Transverse colon (tissue), 4 donors: Measurements from ENCODE around the gene DCST2. TPM values are rescaled to one million over a fixed set of nuclear protein-coding genes. Genes with fewer than 3 reads are reported as not detected.
"Not testable (repeated sequence)": the region's sequence is repeated elsewhere in the genome, so short reads cannot be mapped to it uniquely, and the experiment has no call there.

Experiments used
- DNase-seq: peaks from one replicate; pipeline ENCODE4 v3.0.0-alpha.2; 2019
- H3K27ac ChIP-seq, 4 donors: fragments of 200-600 bp; sonication (generic); 2 replicates each; pipeline ENCODE4 v1.5.1; 2016 to 2018; ENCODE audit warnings: inconsistent platforms in 4 of 4
- H3K27me3 ChIP-seq: fragments of 200-600 bp; sonication (generic); 2 replicates; pipeline ENCODE4 v1.5.1; 2017; ENCODE audit warnings: inconsistent platforms
- H3K36me3 ChIP-seq, 4 donors: fragments of 200-600 bp; sonication (generic); 2 replicates each; pipeline ENCODE4 v1.5.1; 2017 to 2019; ENCODE audit warnings: inconsistent platforms in 4 of 4
- H3K4me1 ChIP-seq, 4 donors: fragments of 200-600 bp; sonication (generic); 2 replicates each; pipeline ENCODE4 v1.5.1; 2017 to 2020; ENCODE audit warnings: inconsistent platforms in 4 of 4
- H3K4me3 ChIP-seq, 4 donors: fragments of 200-600 bp; sonication (generic); 1 replicate in 1 of 4; 2 replicates in 3 of 4; pipeline versions ENCODE4 v1.5.1 to v1.6.1; 2017 to 2019; ENCODE audit warnings: inconsistent platforms in 4 of 4
- H3K9me3 ChIP-seq, 2 donors: fragments of 200-600 bp; sonication (generic); 2 replicates each; pipeline ENCODE4 v1.5.1; 2017 to 2019; ENCODE audit warnings: inconsistent platforms in 2 of 2
- CTCF ChIP-seq, 5 experiments: fragments of 200-600 bp in 3 of 5; fragments of 450-650 bp in 2 of 5; sonication (generic) in 3 of 5; IDR thresholded peaks; 1 replicate in 2 of 5; 2 replicates in 3 of 5; pipeline ENCODE4 v1.5.1; 2016 to 2017; ENCODE audit warnings: antibody characterized with exemption in 5 of 5, inconsistent platforms in 3 of 5, mild to moderate bottlenecking in 2 of 5, moderate library complexity in 1 of 5
- EP300 ChIP-seq: sonication (generic); formaldehyde crosslinking; IDR thresholded peaks from one replicate; pipeline ENCODE4 v1.6.1; 2017; ENCODE audit warnings: antibody characterized with exemption, low read depth
- POLR2A ChIP-seq: fragments of 450-650 bp; IDR thresholded peaks from one replicate; pipeline ENCODE4 v1.6.1; 2016; ENCODE audit warnings: antibody characterized with exemption, mild to moderate bottlenecking, moderate library complexity
- POLR2AphosphoS5 ChIP-seq, 3 donors: sonication (generic); formaldehyde crosslinking; IDR thresholded peaks; one replicate each; pipeline ENCODE4 v1.6.1; 2016; ENCODE audit warnings: antibody characterized with exemption in 3 of 3
- WGBS, 2 donors: methylation state at CpG; one replicate each; pipeline ENCODE4 v1.1.5; 2018; ENCODE audit warnings: low coverage in 1 of 2; 5-methylcytosine and 5-hydroxymethylcytosine counted together
- in situ Hi-C, 4 donors: fragments of 200-750 bp; cut with MboI; loops; one replicate each; pipeline versions ENCODE4 v1.15.0 to v1.15.1; 2017; ENCODE audit warnings: low sequenced_read_pairs in 3 of 4, low pct_ligation_motif_present in 1 of 4, low pct_unique_long_range_greater_than_20kb in 1 of 4
- intact Hi-C: fragments of 100-400 bp; cut with DNase I; formaldehyde crosslinking; loops from one replicate; pipeline ENCODE4 v1.15.1; 2023; ENCODE audit warnings: low total_unique reads
- total RNA-seq, 4 donors: library from RNA; depleted of rRNA; stranded (reverse); fragments of >200 nt; gene quantifications; one replicate each; pipeline ENCODE4 v1.1.0, GENCODE V29; 2016

Gene DCST2
- total RNA-seq, 4 donors from 2014 or later: 1.9 to 4.6 (median 4.5) TPM; not detected in 1

DNA sequence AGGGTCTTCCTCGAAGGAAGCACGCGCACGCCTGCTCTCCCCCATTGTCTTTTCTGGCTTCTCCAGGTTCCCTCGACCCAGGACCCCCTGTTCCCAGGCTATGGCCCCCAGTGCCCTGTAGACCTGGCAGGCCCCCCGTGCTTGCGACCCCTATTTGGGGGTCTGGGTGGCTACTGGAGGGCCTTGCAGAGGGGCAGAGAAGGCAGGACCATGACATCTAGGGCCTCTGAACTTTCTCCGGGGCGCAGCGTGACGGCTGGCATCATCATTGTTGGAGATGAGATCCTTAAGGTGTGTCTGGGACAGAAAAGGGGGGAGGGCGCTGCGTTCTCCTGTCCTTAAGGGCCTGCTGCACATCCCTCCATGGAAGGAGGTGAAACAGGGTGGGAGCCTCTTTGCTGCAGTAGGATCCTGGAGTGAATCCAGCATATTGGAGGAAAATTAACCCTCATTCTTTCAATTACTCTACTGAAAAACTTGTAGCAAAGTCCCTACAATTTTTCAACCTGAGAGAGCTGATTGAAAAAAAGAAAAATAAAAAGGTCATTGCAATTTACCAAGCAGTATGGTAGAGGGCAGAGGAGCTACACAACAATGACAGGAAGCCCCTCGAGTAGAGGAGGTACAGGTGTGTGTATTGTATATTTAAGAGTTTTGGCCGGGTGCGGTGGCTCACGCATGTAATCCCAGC, 49.7 kb downstream of the DCST2 start:
- in situ Hi-C loops (no loop called here), intact Hi-C loops (no loop called here)
- peak overlapping the region; percentile 20 to 95 (median 74) for H3K4me3 ChIP-seq
- no peak for TF ChIP-seq EP300
- no peak for TF ChIP-seq POLR2AphosphoS5 (IDR thresholded peaks at IDR 0.05)
- no peak for TF ChIP-seq CTCF (IDR thresholded peaks at IDR 0.05)
- no peak for TF ChIP-seq POLR2A
- H3K4me1 ChIP-seq: peaks cover 13 to 21% (median 19%) of the 10 kb centered on the region in 4 donors
- H3K9me3 ChIP-seq: no peaks in the 10 kb centered on the region
- H3K27ac ChIP-seq: peak overlapping the region; percentile 77 to 89 (median 80)
- peaks cover 0 to 9% (median 0%) of the 10 kb centered on the region in 4 donors for H3K36me3 ChIP-seq
- 13 to 15% methylated on average over 15 to 17 of the region's 17 CpGs for WGBS, 2 donors
- no peaks in the 10 kb centered on the region for H3K27me3 ChIP-seq
- no peak for DNase-seq

- Histone ChIP-seq H3K4me1 (peaks cover 13 to 21% (median 18%) of the 10 kb centered on the region in 4 donors), H3K9me3 (no peaks in the 10 kb centered on the region), H3K27me3 (no peaks in the 10 kb centered on the region), H3K36me3 (peaks cover 0 to 13% (median 0%) of the 10 kb centered on the region in 4 donors), H3K27ac (peak within 1 kb of the TSS; percentile 77 to 89 (median 80)), H3K4me3 (peak within 1 kb of the TSS; percentile 20 to 95 (median 74))
- peak; percentile 97 for DNase-seq
- intact Hi-C loops: no loop called here
- in situ Hi-C loops: no loop called here
- 0 to 1% methylated on average over 13 to 26 of the region's 26 CpGs for WGBS, 2 donors
- TF ChIP-seq EP300 (no peak), CTCF (IDR thresholded peaks at IDR 0.05) (no peak), POLR2A (peak; percentile 69), POLR2AphosphoS5 (IDR thresholded peaks at IDR 0.05) (peak; percentile 64 to 79 (median 74))
These were observed 50.5 kb downstream of the DCST2 start, which contains the start of gene FLAD1 for GRCh38 chr1:154982897-154983648. FLAD1 (plus strand) TSS chr1:154983344; CDS start chr1:154983695, 351 bp downstream.

DNA sequence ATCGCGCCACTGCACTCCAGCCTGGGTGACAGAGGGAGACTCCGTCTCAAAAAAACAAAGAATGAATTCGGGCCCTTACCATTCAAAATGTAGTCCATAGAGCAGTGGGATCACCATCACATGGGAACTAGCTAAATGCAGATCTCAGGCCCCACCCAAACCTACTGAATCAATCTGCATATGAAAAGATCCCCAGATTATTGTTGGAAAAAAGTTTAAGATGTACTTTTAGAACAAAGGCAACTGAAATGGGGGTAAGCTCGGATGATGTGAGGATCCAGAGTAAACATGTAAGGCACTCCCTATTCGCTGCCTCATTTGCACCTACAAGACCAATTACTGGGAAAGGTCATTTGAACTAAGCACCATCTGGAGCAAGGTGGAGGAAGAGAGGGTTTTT, 51.2 kb downstream of the DCST2 start:
- H3K27me3 ChIP-seq: no peaks in the 10 kb centered on the region
- peak overlapping the region; percentile 44 to 89 (median 69) for H3K27ac ChIP-seq
- no peak for DNase-seq
- H3K4me1 ChIP-seq: peaks cover 13 to 21% (median 18%) of the 10 kb centered on the region in 4 donors
- WGBS, 2 donors: 62 to 65% methylated on average over 6 of the region's 6 CpGs
- in situ Hi-C loops: no loop called here
- no peak for TF ChIP-seq EP300
- no peak for TF ChIP-seq CTCF (IDR thresholded peaks at IDR 0.05)
- TF ChIP-seq POLR2A: no peak
- intact Hi-C loops: no loop called here
- peaks cover 0 to 8% (median 0%) of the 10 kb centered on the region in 4 donors for H3K36me3 ChIP-seq
- H3K9me3 ChIP-seq: no peaks in the 10 kb centered on the region
- peak overlapping the region in 2 of 4 donors; percentile 65 to 83 for H3K4me3 ChIP-seq

DNA sequence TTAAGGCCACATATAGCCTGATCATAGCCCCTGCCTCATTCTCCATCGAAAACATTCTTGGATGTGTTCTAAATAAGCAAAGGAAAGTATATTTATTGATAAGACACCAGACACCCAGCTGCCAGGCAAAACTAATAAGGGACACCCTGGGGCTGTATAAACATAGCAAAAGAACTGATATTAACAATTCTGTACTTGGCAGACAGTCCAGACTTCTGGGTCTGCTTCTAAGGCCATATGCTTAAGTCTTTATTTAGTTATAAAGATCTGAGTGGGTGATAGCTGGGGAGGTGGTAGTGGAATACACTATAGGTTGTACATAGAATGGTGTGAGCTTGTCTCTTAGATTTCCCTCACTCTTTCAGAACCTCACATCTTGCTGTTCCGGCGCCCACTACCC, 55.2 kb downstream of the DCST2 start:
- H3K4me3 ChIP-seq: no peak overlapping the region
- 92 to 100% methylated on average over 3 of the region's 3 CpGs for WGBS, 2 donors
- H3K36me3 ChIP-seq: peaks cover 0 to 6% (median 0%) of the 10 kb centered on the region in 4 donors
- H3K27me3 ChIP-seq: no peaks in the 10 kb centered on the region
- DNase-seq: no peak
- TF ChIP-seq POLR2A: no peak
- no peak for TF ChIP-seq EP300
- no peak for TF ChIP-seq POLR2AphosphoS5 (IDR thresholded peaks at IDR 0.05)
- TF ChIP-seq CTCF (IDR thresholded peaks at IDR 0.05): no peak
- peaks cover 12 to 24% (median 17%) of the 10 kb centered on the region in 4 donors for H3K4me1 ChIP-seq
- in situ Hi-C loops (no loop called here), intact Hi-C loops (no loop called here)
- no peaks in the 10 kb centered on the region for H3K9me3 ChIP-seq
- no peak overlapping the region for H3K27ac ChIP-seq

- intact Hi-C loops, H3K9me3 ChIP-seq, H3K36me3 ChIP-seq, H3K4me3 ChIP-seq, in situ Hi-C loops, DNase-seq, H3K27me3 ChIP-seq, H3K27ac ChIP-seq: not testable (repeated sequence)
- 58 to 66% methylated on average over 3 of the region's 3 CpGs for WGBS, 2 donors
- peaks cover 12 to 29% (median 21%) of the 10 kb centered on the region in 4 donors for H3K4me1 ChIP-seq
These were observed 55.8 kb downstream of the DCST2 start for GRCh38 chr1:154977762-154978161.
